Liver (tissue), 9 donors: Measurements from ENCODE around the gene GOLGA7B. TPM values are rescaled to one million over a fixed set of nuclear protein-coding genes. Genes with fewer than 3 reads are reported as not detected.

ENCODE experiments used
- DNase-seq: peaks from one replicate; pipeline ENCODE4 v3.0.0-alpha.2; 2017; ENCODE audit warnings: low spot score
- H3K27ac ChIP-seq, 2 donors: one replicate each; pipeline ENCODE4 v1.7.0; 2013; ENCODE audit warnings: inconsistent platforms in 2 of 2, low read length in 2 of 2, control low read depth in 1 of 2, low read depth in 1 of 2, mild to moderate bottlenecking in 1 of 2
- H3K27me3 ChIP-seq, 4 donors: one replicate each; pipeline versions ENCODE4 v1.6.1 to v1.7.0; 2013; ENCODE audit warnings: low read length in 3 of 4, inconsistent platforms in 1 of 4, mild to moderate bottlenecking in 1 of 4, moderate library complexity in 1 of 4; ENCODE audit not compliant: control insufficient read depth in 4 of 4, insufficient read depth in 4 of 4
- H3K36me3 ChIP-seq, 4 donors: one replicate each; pipeline versions ENCODE4 v1.6.1 to v1.7.0; 2013; ENCODE audit warnings: low read length in 3 of 4, mild to moderate bottlenecking in 3 of 4, low read depth in 1 of 4, moderate library complexity in 1 of 4; ENCODE audit not compliant: control insufficient read depth in 4 of 4, insufficient read depth in 3 of 4
- H3K4me1 ChIP-seq, 4 donors: one replicate each; pipeline versions ENCODE4 v1.6.1 to v1.7.0; 2013; ENCODE audit warnings: low read length in 3 of 4, mild to moderate bottlenecking in 3 of 4, moderate library complexity in 1 of 4; ENCODE audit not compliant: control insufficient read depth in 4 of 4, insufficient read depth in 4 of 4
- H3K4me3 ChIP-seq, 3 donors: one replicate each; pipeline versions ENCODE4 v1.6.1 to v1.7.0; 2013; ENCODE audit warnings: low read length in 3 of 3, control low read depth in 1 of 3, low read depth in 1 of 3, mild to moderate bottlenecking in 1 of 3
- H3K9ac ChIP-seq, 2 donors: one replicate each; pipeline ENCODE4 v1.7.0; 2013; ENCODE audit warnings: low read length in 2 of 2, mild to moderate bottlenecking in 2 of 2, moderate library complexity in 2 of 2, control low read depth in 1 of 2, low read depth in 1 of 2
- H3K9me3 ChIP-seq, 4 donors: one replicate each; pipeline versions ENCODE4 v1.6.1 to v1.7.0; 2013; ENCODE audit warnings: low read length in 3 of 4; ENCODE audit not compliant: control insufficient read depth in 4 of 4
- CTCF ChIP-seq: fragments of 150-350 bp; IDR thresholded peaks from 2 replicates; pipeline ENCODE4 v1.5.1; 2017; ENCODE audit warnings: improper control_type of control experiment, low read depth, low read length; ENCODE audit not compliant: missing input control
- EGR1 ChIP-seq, 2 donors: IDR thresholded peaks; 2 replicates each; pipeline ENCODE4 v1.6.1; 2016 to 2018; ENCODE audit warnings: antibody characterized with exemption in 2 of 2, low read depth in 2 of 2
- FOXA1 ChIP-seq: IDR thresholded peaks from 2 replicates; pipeline ENCODE4 v1.6.1; 2016; ENCODE audit warnings: antibody characterized with exemption
- FOXA2 ChIP-seq: IDR thresholded peaks from 2 replicates; pipeline ENCODE4 v1.6.1; 2016; ENCODE audit warnings: antibody characterized with exemption
- GABPA ChIP-seq, 2 donors: IDR thresholded peaks in 1 of 2; conservative IDR thresholded peaks in 1 of 2; 2 replicates each; pipeline ENCODE4 v1.6.1; 2016; ENCODE audit warnings: antibody characterized with exemption in 2 of 2, mild to moderate bottlenecking in 1 of 2, moderate library complexity in 1 of 2
- HNF4A ChIP-seq, 2 donors: conservative IDR thresholded peaks; 2 replicates each; pipeline ENCODE4 v1.6.1; 2016; ENCODE audit warnings: antibody characterized with exemption in 2 of 2, mild to moderate bottlenecking in 2 of 2
- HNF4G ChIP-seq: IDR thresholded peaks from 2 replicates; pipeline ENCODE4 v1.6.1; 2016; ENCODE audit warnings: antibody characterized with exemption
- JUND ChIP-seq, 2 donors: IDR thresholded peaks; 2 replicates each; pipeline ENCODE4 v1.6.1; 2016; ENCODE audit warnings: antibody characterized with exemption in 2 of 2
- MAX ChIP-seq: IDR thresholded peaks from 2 replicates; pipeline ENCODE4 v1.6.1; 2016; ENCODE audit warnings: antibody characterized with exemption
- NR2F2 ChIP-seq: IDR thresholded peaks from 2 replicates; pipeline ENCODE4 v1.6.1; 2016; ENCODE audit warnings: antibody characterized with exemption
- RAD21 ChIP-seq, 2 donors: IDR thresholded peaks; 2 replicates each; pipeline ENCODE4 v1.6.1; 2016; ENCODE audit warnings: antibody characterized with exemption in 2 of 2, mild to moderate bottlenecking in 2 of 2
- SP1 ChIP-seq: IDR thresholded peaks from 2 replicates; pipeline ENCODE4 v1.6.1; 2018; ENCODE audit warnings: antibody characterized with exemption, mild to moderate bottlenecking
- TAF1 ChIP-seq: conservative IDR thresholded peaks from 2 replicates; pipeline ENCODE4 v1.6.1; 2016; ENCODE audit warnings: antibody characterized with exemption, mild to moderate bottlenecking
- YY1 ChIP-seq: IDR thresholded peaks from 2 replicates; pipeline ENCODE4 v1.6.1; 2016; ENCODE audit warnings: antibody characterized with exemption, mild to moderate bottlenecking
- ZBTB33 ChIP-seq: IDR thresholded peaks from 2 replicates; pipeline ENCODE4 v1.6.1; 2016; ENCODE audit warnings: antibody characterized with exemption
- WGBS: extraction: QIAGEN DNeasy Blood & Tissue Kit; methylation state at CpG from one replicate; pipeline ENCODE4 v1.1.7; 2013; 5-methylcytosine and 5-hydroxymethylcytosine counted together
- polyA plus RNA-seq, 2 donors: library from polyadenylated mRNA; stranded (reverse) in 1 of 2; unstranded in 1 of 2; fragments of 200-250 nt in 1 of 2; fragments of >200 nt in 1 of 2; fragmentation: Nextera tagmentation in 1 of 2; extraction: Ambion mirVana in 1 of 2; gene quantifications; one replicate each; pipeline versions ENCODE4 v1.2.1 to v1.2.3, GENCODE V29; 2013 to 2015
- total RNA-seq, 2 donors: library from RNA; depleted of rRNA; stranded (reverse); fragments of >200 nt; gene quantifications; one replicate each; pipeline ENCODE4 v1.2.3, GENCODE V29; 2014
- TF ChIP-seq, protein P1 (sequence below): IDR thresholded peaks from 2 replicates; pipeline ENCODE4 v1.6.1; 2016; ENCODE audit warnings: antibody characterized with exemption
- TF ChIP-seq, protein P2 (sequence below): IDR thresholded peaks from 2 replicates; pipeline ENCODE4 v1.6.1; 2016; ENCODE audit warnings: antibody characterized with exemption, mild to moderate bottlenecking
- donor health status: healthy.
- donor health status: healthy.
- donor health status: healthy.
- donor health status: healthy.
- donor health status: healthy.

Gene GOLGA7B
- total and polyA plus RNA-seq, 4 donors: 0.05 to 0.63 (median 0.40) TPM

- H3K27ac ChIP-seq: no peak overlapping the region
- no peak overlapping the region for H3K9ac ChIP-seq
- no peak overlapping the region for H3K4me3 ChIP-seq
- WGBS: 49% methylated on average over 7 of the region's 7 CpGs
- no peak for DNase-seq
- H3K36me3 ChIP-seq: no peaks in the 10 kb centered on the region
- peaks cover 0 to 2% (median 1%) of the 10 kb centered on the region in 4 donors for H3K9me3 ChIP-seq
- TF ChIP-seq EGR1 (IDR thresholded peaks at IDR 0.05; ENCODE audit: low read depth in 2 of 2) (no peak), MAX (no peak), CTCF (no peak), GABPA (IDR thresholded peaks at IDR 0.05 in 1 of 2, conservative IDR thresholded peaks at IDR 0.05 in 1 of 2) (no peak), YY1 (no peak), HNF4G (no peak), FOXA1 (no peak), SP1 (no peak), TAF1 (no peak), HNF4A (conservative IDR thresholded peaks at IDR 0.05) (no peak), NR2F2 (no peak), RAD21 (IDR thresholded peaks at IDR 0.05) (no peak), FOXA2 (no peak)
- TF ChIP-seq, protein P1, sequence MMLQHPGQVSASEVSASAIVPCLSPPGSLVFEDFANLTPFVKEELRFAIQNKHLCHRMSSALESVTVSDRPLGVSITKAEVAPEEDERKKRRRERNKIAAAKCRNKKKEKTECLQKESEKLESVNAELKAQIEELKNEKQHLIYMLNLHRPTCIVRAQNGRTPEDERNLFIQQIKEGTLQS: no peak
- H3K27me3 ChIP-seq: peaks cover 0 to 7% (median 0%) of the 10 kb centered on the region in 4 donors
- no peaks in the 10 kb centered on the region for H3K4me1 ChIP-seq
These were observed 6.9 kb upstream of the GOLGA7B start for GRCh38 chr10:97842656-97843280.

GRCh38 chr10:97843281-97843671 lies 6.4 kb upstream of the GOLGA7B start:
- no peak overlapping the region for H3K9ac ChIP-seq
- peaks cover 0 to 7% (median 0%) of the 10 kb centered on the region in 4 donors for H3K27me3 ChIP-seq
- WGBS: 44% methylated on average over 2 of the region's 2 CpGs
- no peaks in the 10 kb centered on the region for H3K4me1 ChIP-seq
- DNase-seq: no peak
- TF ChIP-seq FOXA1: no peak
- TF ChIP-seq TAF1: no peak
- no peak for TF ChIP-seq EGR1 (IDR thresholded peaks at IDR 0.05; ENCODE audit: low read depth in 2 of 2)
- TF ChIP-seq, protein P2, sequence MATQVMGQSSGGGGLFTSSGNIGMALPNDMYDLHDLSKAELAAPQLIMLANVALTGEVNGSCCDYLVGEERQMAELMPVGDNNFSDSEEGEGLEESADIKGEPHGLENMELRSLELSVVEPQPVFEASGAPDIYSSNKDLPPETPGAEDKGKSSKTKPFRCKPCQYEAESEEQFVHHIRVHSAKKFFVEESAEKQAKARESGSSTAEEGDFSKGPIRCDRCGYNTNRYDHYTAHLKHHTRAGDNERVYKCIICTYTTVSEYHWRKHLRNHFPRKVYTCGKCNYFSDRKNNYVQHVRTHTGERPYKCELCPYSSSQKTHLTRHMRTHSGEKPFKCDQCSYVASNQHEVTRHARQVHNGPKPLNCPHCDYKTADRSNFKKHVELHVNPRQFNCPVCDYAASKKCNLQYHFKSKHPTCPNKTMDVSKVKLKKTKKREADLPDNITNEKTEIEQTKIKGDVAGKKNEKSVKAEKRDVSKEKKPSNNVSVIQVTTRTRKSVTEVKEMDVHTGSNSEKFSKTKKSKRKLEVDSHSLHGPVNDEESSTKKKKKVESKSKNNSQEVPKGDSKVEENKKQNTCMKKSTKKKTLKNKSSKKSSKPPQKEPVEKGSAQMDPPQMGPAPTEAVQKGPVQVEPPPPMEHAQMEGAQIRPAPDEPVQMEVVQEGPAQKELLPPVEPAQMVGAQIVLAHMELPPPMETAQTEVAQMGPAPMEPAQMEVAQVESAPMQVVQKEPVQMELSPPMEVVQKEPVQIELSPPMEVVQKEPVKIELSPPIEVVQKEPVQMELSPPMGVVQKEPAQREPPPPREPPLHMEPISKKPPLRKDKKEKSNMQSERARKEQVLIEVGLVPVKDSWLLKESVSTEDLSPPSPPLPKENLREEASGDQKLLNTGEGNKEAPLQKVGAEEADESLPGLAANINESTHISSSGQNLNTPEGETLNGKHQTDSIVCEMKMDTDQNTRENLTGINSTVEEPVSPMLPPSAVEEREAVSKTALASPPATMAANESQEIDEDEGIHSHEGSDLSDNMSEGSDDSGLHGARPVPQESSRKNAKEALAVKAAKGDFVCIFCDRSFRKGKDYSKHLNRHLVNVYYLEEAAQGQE: no peak
- no peak for TF ChIP-seq ZBTB33
- no peak for TF ChIP-seq JUND (IDR thresholded peaks at IDR 0.05)
- TF ChIP-seq, protein P1: no peak
- TF ChIP-seq YY1: no peak
- TF ChIP-seq CTCF: no peak
- no peak for TF ChIP-seq GABPA (IDR thresholded peaks at IDR 0.05 in 1 of 2, conservative IDR thresholded peaks at IDR 0.05 in 1 of 2)
- no peak for TF ChIP-seq HNF4G
- no peak for TF ChIP-seq SP1
- TF ChIP-seq RAD21 (IDR thresholded peaks at IDR 0.05): no peak
- no peak for TF ChIP-seq MAX
- no peak for TF ChIP-seq FOXA2
- no peak for TF ChIP-seq HNF4A (conservative IDR thresholded peaks at IDR 0.05)
- H3K9me3 ChIP-seq: peaks cover 0 to 2% (median 1%) of the 10 kb centered on the region in 4 donors
- no peak overlapping the region for H3K27ac ChIP-seq
- no peaks in the 10 kb centered on the region for H3K36me3 ChIP-seq
- no peak overlapping the region for H3K4me3 ChIP-seq
